ENCODE measurements around the gene PITHD1. TPM values are rescaled to one million over a fixed set of nuclear protein-coding genes. Genes with fewer than 3 reads are reported as not detected.
"Not testable (repeated sequence)": the region's sequence is repeated elsewhere in the genome, so short reads cannot be mapped to it uniquely, and the experiment has no call there.

PITHD1 gene
- total and polyA plus RNA-seq, 2 donors = 89.1 to 118 TPM

DNA sequence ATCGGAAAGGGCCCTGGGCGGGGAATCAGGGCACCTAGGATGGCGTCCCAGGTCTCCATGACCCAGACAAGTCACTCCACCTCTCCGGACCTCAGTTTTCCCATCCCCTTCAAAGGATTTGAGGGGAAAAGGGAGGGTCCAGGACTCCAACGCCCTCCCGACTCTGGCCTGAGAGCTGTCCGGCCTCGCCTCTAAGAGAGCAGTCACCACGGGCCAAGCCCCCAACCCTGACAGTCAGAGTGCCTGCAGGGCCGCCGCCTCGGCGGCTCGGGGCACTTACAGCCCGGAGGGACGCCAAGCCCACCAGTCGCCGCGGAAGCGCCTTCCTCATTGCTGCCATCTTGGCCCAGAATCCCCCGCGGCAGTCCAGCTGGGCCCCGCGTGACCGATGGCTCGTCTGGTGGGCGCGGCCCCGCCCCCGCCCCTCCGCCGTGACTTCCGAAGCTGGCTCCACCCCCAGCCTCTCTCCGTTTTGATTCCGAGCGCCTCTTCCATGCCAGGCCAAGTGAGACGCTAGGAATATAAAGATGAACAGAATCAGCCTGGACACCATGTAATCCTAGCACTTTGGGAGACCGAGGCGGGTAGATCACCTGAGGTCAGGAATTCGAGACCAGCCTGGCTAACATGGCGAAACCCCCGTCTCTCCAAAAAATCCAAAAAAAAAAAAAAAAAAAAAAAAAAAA lies 47.0 kb downstream of the PITHD1 start, which contains the start of gene HMGCL:
HMGCL (minus strand) TSS at position 354 of the 686 bp plus-strand sequence; CDS start at position 340, 14 bp downstream.
- Histone ChIP-seq H3K36me3 (ENCODE audit: control insufficient read depth in 2 of 2, insufficient read depth in 2 of 2, low read length in 1 of 2) (peaks cover 0 to 1% of the 10 kb centered on the region in 2 donors), H3K4me1 (ENCODE audit: control insufficient read depth in 2 of 2, insufficient read depth in 2 of 2, low read length in 2 of 2) (peaks cover 2 to 12% of the 10 kb centered on the region in 2 donors), H3K4me3 (ENCODE audit: low read length in 2 of 2) (peak within 1 kb of the TSS; percentile 63 to 87), H3K27ac (ENCODE audit: low read depth in 1 of 2, low read length in 1 of 2) (peak within 1 kb of the TSS; percentile 85 to 88), H3K9me3 (ENCODE audit: control insufficient read depth in 2 of 2, insufficient read depth in 1 of 2, low read length in 1 of 2) (no peaks in the 10 kb centered on the region), H3K27me3 (ENCODE audit: control insufficient read depth in 2 of 2, insufficient read depth in 1 of 2, low read length in 1 of 2) (no peaks in the 10 kb centered on the region)
- peak; percentile 49 to 94 (median 82) for DNase-seq (ENCODE audit: low read depth in 6 of 9, low spot score in 9 of 9)
- under 1% methylated on average over 42 of the region's 42 CpGs for WGBS

DNA sequence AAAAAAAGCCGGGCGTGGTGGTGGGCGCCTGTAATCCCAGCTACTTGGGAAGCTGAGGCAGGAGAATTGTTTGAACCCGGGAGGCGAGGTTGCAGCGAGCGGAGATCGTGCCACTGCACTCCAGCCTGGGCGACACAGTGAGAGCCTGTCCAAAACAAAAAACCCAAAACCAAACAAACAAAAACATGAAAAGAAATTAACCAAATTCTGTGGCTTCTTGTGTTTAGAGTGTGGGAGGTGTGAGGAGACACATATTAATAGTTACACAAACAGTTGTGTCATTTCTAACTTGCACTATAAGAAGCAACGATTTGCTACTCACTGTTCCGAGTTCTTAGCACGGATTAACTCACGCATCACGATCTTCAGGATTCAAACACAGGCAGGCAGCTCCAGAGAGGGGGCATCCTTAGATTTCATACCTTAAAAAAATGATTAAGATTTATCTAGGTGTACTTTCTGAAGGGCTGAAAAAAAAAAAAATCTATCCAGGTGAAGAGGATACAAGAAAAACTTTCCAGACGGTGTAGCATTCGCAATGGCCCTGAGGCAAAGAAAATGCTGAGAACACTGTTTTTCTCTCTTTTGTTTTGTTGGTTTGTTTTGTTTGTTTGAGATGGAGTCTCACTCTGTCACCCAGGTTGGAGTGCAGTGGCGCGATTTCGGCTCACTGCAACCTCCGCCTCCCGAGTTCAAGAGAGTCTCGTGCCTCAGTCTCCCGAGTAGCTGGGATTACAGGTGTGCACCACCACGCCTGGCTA lies 47.7 kb downstream of the PITHD1 start:
- Histone ChIP-seq H3K27me3 (ENCODE audit: control insufficient read depth in 2 of 2, insufficient read depth in 1 of 2, low read length in 1 of 2) (no peaks in the 10 kb centered on the region), H3K4me3 (ENCODE audit: low read length in 2 of 2) (peak overlapping the region; percentile 63 to 87), H3K36me3 (ENCODE audit: control insufficient read depth in 2 of 2, insufficient read depth in 2 of 2, low read length in 1 of 2) (no peaks in the 10 kb centered on the region), H3K9me3 (ENCODE audit: control insufficient read depth in 2 of 2, insufficient read depth in 1 of 2, low read length in 1 of 2) (no peaks in the 10 kb centered on the region), H3K27ac (ENCODE audit: low read depth in 1 of 2, low read length in 1 of 2) (peak overlapping the region in 1 of 2 donors; percentile 59), H3K4me1 (ENCODE audit: control insufficient read depth in 2 of 2, insufficient read depth in 2 of 2, low read length in 2 of 2) (peaks cover 2 to 12% of the 10 kb centered on the region in 2 donors)
- peak in 1 of 9 donors; percentile 28 for DNase-seq (ENCODE audit: low read depth in 6 of 9, low spot score in 9 of 9)
- WGBS = 70% methylated on average over 24 of the region's 24 CpGs

DNA sequence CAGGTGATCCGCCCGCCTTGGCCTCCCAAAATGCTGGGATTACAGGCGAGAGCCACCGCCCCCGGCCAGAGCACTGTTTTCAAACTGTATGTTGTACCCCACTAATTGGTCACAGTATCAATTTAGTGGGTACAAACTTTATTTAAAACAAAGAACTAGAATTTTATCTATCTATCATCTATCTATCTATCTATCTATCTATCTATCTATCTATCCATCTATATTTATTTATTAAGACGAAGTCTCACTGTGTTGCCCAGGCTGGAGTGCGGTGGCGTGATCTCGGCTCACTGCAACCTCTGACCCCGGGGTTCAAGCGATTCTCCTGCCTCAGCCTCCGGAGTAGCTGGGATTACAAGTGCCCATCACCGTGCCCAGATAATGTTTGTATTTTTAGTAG lies 48.4 kb downstream of the PITHD1 start:
- DNase-seq (ENCODE audit: low read depth in 6 of 9, low spot score in 9 of 9) = not testable (repeated sequence)

DNA sequence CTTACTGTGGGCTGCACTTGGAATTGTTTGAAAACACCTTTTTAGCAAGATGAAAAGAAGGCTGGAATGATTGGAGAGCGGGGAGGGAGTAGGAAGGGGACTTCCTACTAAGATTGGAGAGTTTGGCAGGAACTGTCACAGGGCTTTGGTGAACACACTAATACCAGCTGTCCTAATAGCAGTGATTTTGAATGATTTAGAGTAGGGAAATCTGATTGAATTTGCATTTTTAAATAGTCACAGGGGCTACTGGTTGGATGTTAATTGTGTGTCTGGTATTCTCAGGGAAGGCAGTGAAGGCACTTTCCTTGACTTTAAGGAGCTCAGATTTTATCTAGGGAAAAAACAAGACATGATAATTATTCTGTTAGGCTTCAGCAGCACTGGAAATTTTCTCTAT lies 49.5 kb downstream of the PITHD1 start:
- no peaks in the 10 kb centered on the region for H3K9me3 ChIP-seq (ENCODE audit: control insufficient read depth in 2 of 2, insufficient read depth in 1 of 2, low read length in 1 of 2)
- 95% methylated on average over 1 of the region's 1 CpG for WGBS
- H3K4me1 ChIP-seq (ENCODE audit: control insufficient read depth in 2 of 2, insufficient read depth in 2 of 2, low read length in 2 of 2) = peaks cover 2 to 12% of the 10 kb centered on the region in 2 donors
- no peak overlapping the region for H3K27ac ChIP-seq (ENCODE audit: low read depth in 1 of 2, low read length in 1 of 2)
- H3K36me3 ChIP-seq (ENCODE audit: control insufficient read depth in 2 of 2, insufficient read depth in 2 of 2, low read length in 1 of 2) = no peaks in the 10 kb centered on the region
- DNase-seq (ENCODE audit: low read depth in 6 of 9, low spot score in 9 of 9) = no peak
- no peaks in the 10 kb centered on the region for H3K27me3 ChIP-seq (ENCODE audit: control insufficient read depth in 2 of 2, insufficient read depth in 1 of 2, low read length in 1 of 2)
- no peak overlapping the region for H3K4me3 ChIP-seq (ENCODE audit: low read length in 2 of 2)

More for the DNA sequence above, 48.4 kb downstream of the PITHD1 start:
- H3K4me1 ChIP-seq (ENCODE audit: control insufficient read depth in 2 of 2, insufficient read depth in 2 of 2, low read length in 2 of 2) = peaks cover 2 to 12% of the 10 kb centered on the region in 2 donors
- H3K27ac ChIP-seq (ENCODE audit: low read depth in 1 of 2, low read length in 1 of 2); H3K27me3 ChIP-seq (ENCODE audit: control insufficient read depth in 2 of 2, insufficient read depth in 1 of 2, low read length in 1 of 2); H3K9me3 ChIP-seq (ENCODE audit: control insufficient read depth in 2 of 2, insufficient read depth in 1 of 2, low read length in 1 of 2); H3K36me3 ChIP-seq (ENCODE audit: control insufficient read depth in 2 of 2, insufficient read depth in 2 of 2, low read length in 1 of 2); H3K4me3 ChIP-seq (ENCODE audit: low read length in 2 of 2): not testable (repeated sequence)
- WGBS = 98% methylated on average over 13 of the region's 13 CpGs

DNA sequence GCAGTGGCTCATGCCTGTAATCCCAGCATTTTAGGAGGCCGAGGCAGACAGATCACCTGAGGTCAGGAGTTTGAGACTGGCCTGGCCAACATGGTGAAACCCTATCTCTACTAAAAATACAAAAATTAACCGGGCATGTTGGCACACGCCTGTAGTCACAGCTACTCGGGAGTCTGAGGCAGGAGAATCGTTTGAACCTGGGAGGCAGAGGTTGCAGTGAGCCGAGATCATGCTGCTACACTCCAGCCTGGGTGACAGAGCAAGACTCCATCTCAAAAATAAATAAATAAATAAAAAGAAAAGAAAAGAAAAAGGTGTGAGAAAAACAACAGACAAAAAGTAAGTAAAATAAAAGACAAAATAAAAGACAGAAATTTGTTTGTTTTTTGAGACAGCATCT lies 55.9 kb downstream of the PITHD1 start:
- H3K27me3 ChIP-seq (ENCODE audit: control insufficient read depth in 2 of 2, insufficient read depth in 1 of 2, low read length in 1 of 2); DNase-seq (ENCODE audit: low read depth in 6 of 9, low spot score in 9 of 9); H3K9me3 ChIP-seq (ENCODE audit: control insufficient read depth in 2 of 2, insufficient read depth in 1 of 2, low read length in 1 of 2); H3K4me1 ChIP-seq (ENCODE audit: control insufficient read depth in 2 of 2, insufficient read depth in 2 of 2, low read length in 2 of 2); H3K36me3 ChIP-seq (ENCODE audit: control insufficient read depth in 2 of 2, insufficient read depth in 2 of 2, low read length in 1 of 2); H3K27ac ChIP-seq (ENCODE audit: low read depth in 1 of 2, low read length in 1 of 2); H3K4me3 ChIP-seq (ENCODE audit: low read length in 2 of 2): not testable (repeated sequence)
- WGBS = 92% methylated on average over 6 of the region's 6 CpGs

DNA sequence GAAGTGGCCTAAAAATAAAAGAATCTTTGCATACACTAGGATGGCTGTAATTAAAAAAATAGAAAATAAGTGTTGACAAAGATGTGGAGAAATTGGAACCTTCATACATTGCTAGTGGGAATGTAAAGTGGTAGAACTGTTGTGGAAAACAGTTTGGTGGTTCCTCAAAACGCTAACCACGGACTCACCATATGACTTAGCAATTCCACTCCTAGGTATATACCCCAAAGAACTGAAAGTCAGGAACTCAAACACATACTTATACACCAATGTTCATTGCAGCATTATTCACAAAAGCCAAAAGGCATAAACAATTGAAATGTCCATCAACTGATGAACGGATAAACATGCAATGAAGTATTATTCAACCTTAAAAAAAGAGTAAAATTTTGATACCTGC lies 57.8 kb downstream of the PITHD1 start:
- no peak for DNase-seq (ENCODE audit: low read depth in 6 of 9, low spot score in 9 of 9)
- no peaks in the 10 kb centered on the region for H3K36me3 ChIP-seq (ENCODE audit: control insufficient read depth in 2 of 2, insufficient read depth in 2 of 2, low read length in 1 of 2)
- 63% methylated on average over 3 of the region's 3 CpGs for WGBS
- no peaks in the 10 kb centered on the region for H3K9me3 ChIP-seq (ENCODE audit: control insufficient read depth in 2 of 2, insufficient read depth in 1 of 2, low read length in 1 of 2)
- H3K27ac ChIP-seq (ENCODE audit: low read depth in 1 of 2, low read length in 1 of 2) = no peak overlapping the region
- H3K27me3 ChIP-seq (ENCODE audit: control insufficient read depth in 2 of 2, insufficient read depth in 1 of 2, low read length in 1 of 2) = peaks cover 0 to 3% of the 10 kb centered on the region in 2 donors
- H3K4me1 ChIP-seq (ENCODE audit: control insufficient read depth in 2 of 2, insufficient read depth in 2 of 2, low read length in 2 of 2) = peaks cover 0 to 8% of the 10 kb centered on the region in 2 donors
- H3K4me3 ChIP-seq (ENCODE audit: low read length in 2 of 2) = no peak overlapping the region

Other genes starting within 250 kb of the PITHD1 start
- gene E2F2, start 247.2 kb upstream of the PITHD1 start, total RNA-seq = 28.8 TPM
- gene E2F2, start 247.2 kb upstream of the PITHD1 start, polyA plus RNA-seq = 2.0 TPM
- 255 TPM for gene ID3, start 218.9 kb upstream of the PITHD1 start, total RNA-seq
- gene ID3, start 218.9 kb upstream of the PITHD1 start, polyA plus RNA-seq = 131 TPM
- 3,178 TPM for gene RPL11, start 86.6 kb upstream of the PITHD1 start, total RNA-seq
- gene RPL11, start 86.6 kb upstream of the PITHD1 start, polyA plus RNA-seq = 4,395 TPM
- 22.1 TPM for gene ELOA, start 34.9 kb upstream of the PITHD1 start, total RNA-seq
- 16.5 TPM for gene ELOA, start 34.9 kb upstream of the PITHD1 start, polyA plus RNA-seq
- 47.2 TPM for gene LYPLA2, start 12.7 kb downstream of the PITHD1 start, total RNA-seq
- 57.7 TPM for gene LYPLA2, start 12.7 kb downstream of the PITHD1 start, polyA plus RNA-seq
- gene GALE, start 22.3 kb downstream of the PITHD1 start, total RNA-seq = 22.1 TPM
- 22.6 TPM for gene GALE, start 22.3 kb downstream of the PITHD1 start, polyA plus RNA-seq
- 34.2 TPM for gene HMGCL, start 47.0 kb downstream of the PITHD1 start, total RNA-seq
- 41.6 TPM for gene HMGCL, start 47.0 kb downstream of the PITHD1 start, polyA plus RNA-seq
- gene FUCA1, start 89.9 kb downstream of the PITHD1 start, total RNA-seq = 25.9 TPM
- 39.5 TPM for gene FUCA1, start 89.9 kb downstream of the PITHD1 start, polyA plus RNA-seq
- gene CNR2, start 134.9 kb downstream of the PITHD1 start, total RNA-seq = 1.5 TPM
- 1.8 TPM for gene CNR2, start 134.9 kb downstream of the PITHD1 start, polyA plus RNA-seq
- gene PNRC2, start 181.4 kb downstream of the PITHD1 start, total RNA-seq = 143 TPM
- 151 TPM for gene PNRC2, start 181.4 kb downstream of the PITHD1 start, polyA plus RNA-seq
- gene SRSF10, start 201.9 kb downstream of the PITHD1 start, total RNA-seq = 145 TPM
- 106 TPM for gene SRSF10, start 201.9 kb downstream of the PITHD1 start, polyA plus RNA-seq